ENCODE measurements around the gene APBB1. TPM values are rescaled to one million over a fixed set of nuclear protein-coding genes. Genes with fewer than 3 reads are reported as not detected.

Gene APBB1
- total RNA-seq, 1 donor from 2014 or later: 22.1 TPM

- Mint-ChIP-seq H3K27me3 (no peaks in the 10 kb centered on the region), H3K9me3 (no peaks in the 10 kb centered on the region), H3K4me1 (peaks cover 30% of the 10 kb centered on the region), H3K27ac (no peak overlapping the region), H3K4me3 (no peak overlapping the region), H3K36me3 (ENCODE audit: low read depth) (peaks cover 4% of the 10 kb centered on the region)
- TF ChIP-seq CTCF (IDR thresholded peaks at IDR 0.05): no peak
- ChIA-PET POLR2A (interaction anchor here (0.7 to 4.7 kb wide), 3 partner anchors 15 to 93 kb away, joined by 3 to 45 read pairs (median 4); partner anchors contain the start of genes APBB1, ARFIP2 and TIMM10B), CTCF (interaction anchor here (0.6 to 1.2 kb wide), 3 partner anchors 9 to 315 kb away, joined by 3 to 11 read pairs (median 4); no protein-coding TSS in a partner anchor)
- intact Hi-C loops (cut with micrococcal nuclease): no loop called here
- no peak for ATAC-seq (ENCODE audit: low read depth)
- DNase-seq: no peak
Measured at GRCh38 chr11:6387811-6388599, 30.9 kb downstream of the APBB1 start.

GRCh38 chr11:6385046-6385777 is 33.7 kb downstream of the APBB1 start:
- ChIA-PET POLR2A (no interaction called here), CTCF (interaction anchor here (2.0 kb wide), 1 partner anchor 58 kb away, joined by 8 read pairs; no protein-coding TSS in a partner anchor)
- no peaks in the 10 kb centered on the region for H3K27me3 Mint-ChIP-seq
- no peak overlapping the region for H3K27ac Mint-ChIP-seq
- peaks cover 13% of the 10 kb centered on the region for H3K4me1 Mint-ChIP-seq
- no peak for DNase-seq
- no peak for ATAC-seq (ENCODE audit: low read depth)
- intact Hi-C loops (cut with micrococcal nuclease): no loop called here
- H3K36me3 Mint-ChIP-seq (ENCODE audit: low read depth): peaks cover 3% of the 10 kb centered on the region
- H3K9me3 Mint-ChIP-seq: no peaks in the 10 kb centered on the region
- TF ChIP-seq CTCF (IDR thresholded peaks at IDR 0.05): no peak
- H3K4me3 Mint-ChIP-seq: no peak overlapping the region

GRCh38 chr11:6378640-6378989 is 40.3 kb downstream of the APBB1 start:
- ChIA-PET POLR2A (interaction anchor here (0.7 to 2.3 kb wide), 8 partner anchors 11 to 128 kb away, joined by 3 to 21 read pairs (median 9); partner anchors contain the start of genes APBB1, ARFIP2, SMPD1 and TIMM10B), CTCF (interaction anchor here (0.7 to 7.5 kb wide), 50 partner anchors 9 to 393 kb away, joined by 3 to 331 read pairs (median 5); partner anchors contain the start of genes APBB1, ARFIP2, HPX and MRPL17)
- no peak for DNase-seq
- H3K4me1 Mint-ChIP-seq: peaks cover 20% of the 10 kb centered on the region
- no peaks in the 10 kb centered on the region for H3K27me3 Mint-ChIP-seq
- ATAC-seq (ENCODE audit: low read depth): no peak
- peak overlapping the region; percentile 81 for H3K27ac Mint-ChIP-seq
- H3K4me3 Mint-ChIP-seq: no peak overlapping the region
- intact Hi-C loops (cut with micrococcal nuclease): no loop called here
- H3K9me3 Mint-ChIP-seq: no peaks in the 10 kb centered on the region
- H3K36me3 Mint-ChIP-seq (ENCODE audit: low read depth): no peaks in the 10 kb centered on the region
- TF ChIP-seq CTCF (IDR thresholded peaks at IDR 0.05): no peak

GRCh38 chr11:6377902-6378639 is 40.8 kb downstream of the APBB1 start:
- ChIA-PET CTCF (interaction anchor here (0.8 to 7.5 kb wide), 22 partner anchors 10 to 380 kb away, joined by 3 to 331 read pairs (median 12); partner anchors contain the start of genes APBB1, HPX, MRPL17 and SMPD1), POLR2A (interaction anchor here (0.7 to 2.3 kb wide), 6 partner anchors 12 to 128 kb away, joined by 3 to 21 read pairs (median 10); partner anchors contain the start of genes APBB1, ARFIP2, SMPD1 and TIMM10B)
- TF ChIP-seq CTCF (IDR thresholded peaks at IDR 0.05): no peak
- Mint-ChIP-seq H3K27me3 (no peaks in the 10 kb centered on the region), H3K27ac (peak overlapping the region; percentile 81), H3K4me1 (peaks cover 20% of the 10 kb centered on the region), H3K4me3 (peak overlapping the region; percentile 42), H3K9me3 (no peaks in the 10 kb centered on the region), H3K36me3 (ENCODE audit: low read depth) (no peaks in the 10 kb centered on the region)
- ATAC-seq (ENCODE audit: low read depth) (peak; percentile 56), DNase-seq (no peak)
- intact Hi-C loops (cut with micrococcal nuclease): no loop called here

Data from activated B cell treated with CpG ODN at 0.5 μM for 24 hours (primary cell).